Small intestine (tissue), 16 donors: ENCODE data around the gene P2RX6. TPM values are rescaled to one million over a fixed set of nuclear protein-coding genes. Genes with fewer than 3 reads are reported as not detected.

Experiments used
- DNase-seq, 2 donors: peaks; one replicate each; pipeline versions ENCODE4 v3.0.0 to v3.0.0-alpha.2; 2013
- FAIRE-seq: peaks from 2 replicates; lab custom pipeline; 2012; peaks lifted over from hg19 to GRCh38; lab: Jason Lieb, UNC
- H3K27ac ChIP-seq, 3 donors: one replicate each; pipeline ENCODE4 v1.5.1; 2013; ENCODE audit warnings: low read length in 2 of 3, mild to moderate bottlenecking in 2 of 3, control low read depth in 1 of 3, inconsistent platforms in 1 of 3, low read depth in 1 of 3, moderate library complexity in 1 of 3
- H3K27me3 ChIP-seq, 3 donors: one replicate each; pipeline ENCODE4 v1.6.1; 2013; ENCODE audit warnings: low read length in 3 of 3, inconsistent platforms in 1 of 3; ENCODE audit not compliant: control insufficient read depth in 3 of 3, insufficient read depth in 3 of 3
- H3K36me3 ChIP-seq, 3 donors: one replicate each; pipeline ENCODE4 v1.6.1; 2013; ENCODE audit warnings: low read length in 3 of 3, inconsistent platforms in 1 of 3, low read depth in 1 of 3, mild to moderate bottlenecking in 1 of 3, moderate library complexity in 1 of 3; ENCODE audit not compliant: control insufficient read depth in 3 of 3, insufficient read depth in 2 of 3
- H3K4me1 ChIP-seq, 3 donors: one replicate each; pipeline ENCODE4 v1.6.1; 2013; ENCODE audit warnings: low read length in 2 of 3, inconsistent platforms in 1 of 3, low read depth in 1 of 3, mild to moderate bottlenecking in 1 of 3, moderate library complexity in 1 of 3; ENCODE audit not compliant: control insufficient read depth in 3 of 3, insufficient read depth in 2 of 3
- H3K4me3 ChIP-seq, 3 donors: one replicate each; pipeline ENCODE4 v1.5.1; 2013; ENCODE audit warnings: low read length in 3 of 3, control low read depth in 1 of 3, inconsistent platforms in 1 of 3, low read depth in 1 of 3, mild to moderate bottlenecking in 1 of 3, moderate library complexity in 1 of 3
- H3K9me3 ChIP-seq, 2 donors: one replicate each; pipeline ENCODE4 v1.6.1; 2013; ENCODE audit warnings: low read depth in 1 of 2, low read length in 1 of 2; ENCODE audit not compliant: control insufficient read depth in 2 of 2, insufficient read depth in 1 of 2
- WGBS, 3 donors: extraction: QIAGEN DNeasy Blood & Tissue Kit; methylation state at CpG; one replicate each; pipeline ENCODE4 v1.1.7; 2013; 5-methylcytosine and 5-hydroxymethylcytosine counted together
- long read RNA-seq, 10 donors: transcript quantifications; one replicate each; lab custom pipeline, GENCODE V29; 2026
- polyA plus RNA-seq, 4 donors: library from polyadenylated mRNA; stranded (reverse) in 3 of 4; unstranded in 1 of 4; fragments of 200-250 nt in 3 of 4; fragments of 120-200 nt in 1 of 4; gene quantifications; one replicate each; pipeline versions ENCODE4 v1.2.1 to v1.2.3, GENCODE V29; 2013
- donor health status: healthy with polysubstance abuse.
- donor health status: control.
- donor health status: control.
- donor health status: Bipolar disorder and iron deficiency.
- donor health status: healthy.

The P2RX6 gene
- under 1 TPM in 2 of 4 donors, not detected in 2; 0.62 to 0.84 TPM for polyA plus RNA-seq
- long read RNA-seq, donor 1, result 0 reads
- long read RNA-seq, donor 2, result 0 reads
- long read RNA-seq, donor 3, partial matches to known transcripts, result 29 of 29 reads
- long read RNA-seq, donor 3, other reads (novel, unspliced or antisense), result 0 of 29 reads
- long read RNA-seq, donor 4, result 0 reads
- long read RNA-seq, donor 5, partial matches to known transcripts, result 5 of 12 reads
- long read RNA-seq, donor 5, other reads (novel, unspliced or antisense), result 7 of 12 reads
- long read RNA-seq, donor 6, partial matches to known transcripts, result 8 of 13 reads
- long read RNA-seq, donor 6, other reads (novel, unspliced or antisense), result 5 of 13 reads
- long read RNA-seq, donor 7, result 0 reads
- long read RNA-seq, donor 8, result 0 reads
- long read RNA-seq, donor 9, result 0 reads
- long read RNA-seq, donor 10, result 0 reads

GRCh38 chr22:21014726-21015465 is at the start of gene P2RX6:
Gene P2RX6 (plus strand): TSS chr22:21015165. CDS start chr22:21015175, 10 bp downstream.
- no peaks in the 10 kb centered on the region for H3K9me3 ChIP-seq
- peaks cover 3 to 18% (median 8%) of the 10 kb centered on the region in 3 donors for H3K4me1 ChIP-seq
- peak; percentile 45 to 51 for DNase-seq
- 26 to 33% (median 27%) methylated on average over 11 to 12 of the region's 12 CpGs for WGBS, 3 donors
- H3K4me3 ChIP-seq, result peak within 1 kb of the TSS in 2 of 3 donors; percentile 12 to 53
- H3K36me3 ChIP-seq, result no peaks in the 10 kb centered on the region
- peaks cover 0 to 3% (median 0%) of the 10 kb centered on the region in 3 donors for H3K27me3 ChIP-seq
- FAIRE-seq, result no peak
- H3K27ac ChIP-seq, result peak within 1 kb of the TSS in 2 of 3 donors; percentile 62 to 68

- Histone ChIP-seq H3K27me3 (peaks cover 0 to 13% (median 3%) of the 10 kb centered on the region in 3 donors), H3K4me1 (peaks cover 0 to 22% (median 0%) of the 10 kb centered on the region in 3 donors), H3K9me3 (no peaks in the 10 kb centered on the region), H3K4me3 (no peak overlapping the region), H3K27ac (no peak overlapping the region), H3K36me3 (no peaks in the 10 kb centered on the region)
- DNase-seq (no peak), FAIRE-seq (no peak)
- WGBS, 3 donors, result 28 to 70% (median 52%) methylated on average over 13 of the region's 13 CpGs
Observed at GRCh38 chr22:20965888-20966855, 48.8 kb upstream of the P2RX6 start.

DNA sequence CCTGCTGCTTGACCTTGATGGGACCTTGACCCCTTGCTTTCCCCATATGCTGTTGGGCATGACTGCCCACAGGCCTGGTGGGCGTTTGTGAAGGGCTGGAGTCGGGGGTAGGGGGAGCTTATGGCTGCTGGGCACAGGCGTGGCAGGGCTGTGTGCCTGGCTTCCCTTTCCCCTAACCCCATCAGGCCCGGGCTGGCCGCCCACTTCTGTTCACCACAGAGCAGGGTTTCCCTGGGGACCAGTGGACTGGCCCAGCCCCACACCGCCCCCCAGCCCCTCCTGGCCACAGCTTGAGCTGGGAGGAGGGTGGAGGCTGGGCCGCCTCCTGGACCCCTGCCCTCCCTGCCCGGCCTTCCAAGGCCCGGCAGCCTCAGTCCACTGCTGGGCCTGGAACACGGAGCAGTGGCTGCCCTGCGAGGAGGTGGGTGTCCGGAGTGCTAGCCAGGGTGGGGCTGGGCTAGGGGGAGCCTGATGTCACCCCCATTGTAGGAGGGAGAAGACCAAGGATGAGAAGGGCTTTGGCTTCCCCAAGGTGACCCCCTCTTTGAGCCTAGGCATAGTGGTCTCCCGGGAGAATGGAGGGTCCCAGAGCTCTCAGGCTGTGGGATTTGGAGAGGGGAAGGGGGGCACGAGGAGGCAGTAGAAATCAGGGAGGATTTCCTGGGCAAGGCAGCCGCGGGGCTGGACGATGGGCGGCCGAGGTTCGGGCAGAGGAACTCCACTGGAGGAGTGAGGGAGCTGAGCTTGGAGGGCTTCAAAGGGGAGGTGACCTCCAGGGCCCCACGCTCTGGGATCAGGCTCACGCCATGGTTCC is 47.9 kb upstream of the P2RX6 start, which contains the start of gene AIFM3:
AIFM3 (plus strand) TSS at position 373 of the 814 bp plus-strand sequence. CDS start 690 bp downstream, outside the sequence.
- 72% methylated on average over 21 to 22 of the region's 22 CpGs for WGBS, 3 donors
- Histone ChIP-seq H3K27ac (no peak within 1 kb of the TSS), H3K27me3 (peaks cover 0 to 13% (median 3%) of the 10 kb centered on the region in 3 donors), H3K9me3 (no peaks in the 10 kb centered on the region), H3K36me3 (no peaks in the 10 kb centered on the region), H3K4me1 (peaks cover 0 to 16% (median 0%) of the 10 kb centered on the region in 3 donors), H3K4me3 (no peak within 1 kb of the TSS)
- FAIRE-seq (no peak), DNase-seq (no peak)

DNA sequence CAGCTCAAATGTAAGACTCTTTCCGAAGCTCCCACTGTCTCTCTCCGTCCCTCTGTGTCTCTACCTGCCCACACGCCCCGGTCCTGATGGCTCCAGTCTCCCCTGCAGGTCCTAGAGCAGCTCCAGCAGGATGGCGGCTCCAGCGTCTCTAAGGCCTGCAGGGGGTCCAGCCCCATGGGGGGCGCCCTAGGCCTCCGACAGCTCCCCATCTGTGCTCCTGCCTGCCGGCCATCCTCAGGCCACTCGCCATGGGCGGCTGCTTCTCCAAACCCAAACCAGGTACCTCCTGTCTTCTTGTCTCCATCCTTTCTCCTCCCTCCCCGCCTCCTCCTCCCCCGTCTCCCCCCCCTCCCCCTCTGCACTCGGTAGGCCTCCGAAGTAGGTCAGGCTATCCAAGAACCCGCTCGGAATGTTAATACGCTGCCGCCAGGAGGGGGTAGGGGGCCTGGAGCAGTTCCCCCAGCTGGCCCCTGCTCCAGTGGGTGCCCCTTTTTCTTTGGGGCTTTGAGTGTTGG is 47.2 kb upstream of the P2RX6 start:
- DNase-seq, result no peak
- FAIRE-seq, result no peak
- Histone ChIP-seq H3K4me3 (no peak overlapping the region), H3K4me1 (peaks cover 0 to 16% (median 0%) of the 10 kb centered on the region in 3 donors), H3K27ac (no peak overlapping the region), H3K9me3 (no peaks in the 10 kb centered on the region), H3K27me3 (peaks cover 0 to 13% (median 3%) of the 10 kb centered on the region in 3 donors), H3K36me3 (no peaks in the 10 kb centered on the region)
- 67 to 84% (median 80%) methylated on average over 16 to 19 of the region's 19 CpGs for WGBS, 3 donors

DNA sequence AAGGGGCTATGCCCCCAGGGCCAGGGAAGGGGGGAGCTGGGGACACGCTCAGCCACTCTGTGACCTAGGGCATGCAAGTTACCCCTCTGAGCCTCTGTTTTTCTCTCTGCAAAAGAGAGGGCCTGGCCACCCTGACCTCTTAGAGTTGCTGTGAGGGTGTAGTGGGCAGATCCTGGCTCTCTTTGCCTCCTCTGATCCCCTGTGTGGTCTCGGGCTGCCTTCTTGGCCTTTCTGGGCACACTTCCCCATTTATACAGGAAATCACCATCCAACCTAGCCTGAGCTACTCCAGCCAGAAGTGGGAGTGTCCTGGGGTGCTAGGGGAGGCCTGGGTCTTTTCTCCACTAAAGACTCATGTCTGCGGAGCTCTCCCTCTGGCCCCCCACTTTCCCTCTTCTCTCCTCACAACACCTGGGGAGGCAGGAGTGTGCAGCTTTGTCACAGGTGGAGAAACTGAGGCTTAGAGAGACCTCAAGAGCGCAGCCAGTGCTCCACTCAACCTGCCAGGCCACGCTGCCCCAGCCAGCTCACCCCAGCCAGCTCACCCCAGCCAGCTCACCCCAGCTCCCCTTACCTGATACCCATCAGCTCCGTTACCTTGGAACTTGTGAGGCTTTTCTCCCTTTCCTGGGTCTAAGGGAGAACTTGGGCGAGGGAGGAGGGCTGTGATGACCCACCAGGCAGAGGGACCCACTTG is 46.5 kb upstream of the P2RX6 start:
- 85 to 88% (median 86%) methylated on average over 6 to 7 of the region's 7 CpGs for WGBS, 3 donors
- Histone ChIP-seq H3K9me3 (no peaks in the 10 kb centered on the region), H3K4me3 (no peak overlapping the region), H3K4me1 (peaks cover 0 to 16% (median 0%) of the 10 kb centered on the region in 3 donors), H3K27me3 (peaks cover 0 to 13% (median 3%) of the 10 kb centered on the region in 3 donors), H3K36me3 (no peaks in the 10 kb centered on the region), H3K27ac (no peak overlapping the region)
- FAIRE-seq (no peak), DNase-seq (no peak)

- H3K4me1 ChIP-seq, result no peaks in the 10 kb centered on the region
- WGBS, 3 donors, result 65 to 80% (median 76%) methylated on average over 4 of the region's 4 CpGs
Observed at GRCh38 chr22:20970939-20971657, 43.9 kb upstream of the P2RX6 start.

More at GRCh38 chr22:20970939-20971657, 43.9 kb upstream of the P2RX6 start:
- Histone ChIP-seq H3K9me3 (no peaks in the 10 kb centered on the region), H3K36me3 (no peaks in the 10 kb centered on the region), H3K27me3 (no peaks in the 10 kb centered on the region), H3K27ac (no peak overlapping the region), H3K4me3 (no peak overlapping the region)
- no peak for DNase-seq
- no peak for FAIRE-seq
